GM12878 (cell line): ENCODE data around the gene DGLUCY. TPM values are rescaled to one million over a fixed set of nuclear protein-coding genes. Genes with fewer than 3 reads are reported as not detected.
"Not testable (repeated sequence)": the region's sequence is repeated elsewhere in the genome, so short reads cannot be mapped to it uniquely, and the experiment has no call there.

ENCODE experiments used
- ATAC-seq: fragments of 200-7000 bp; cut with Tn5 transposase; 3 replicates; pipeline ENCODE4 v1.9.1; 2020; ENCODE audit warnings: mild to moderate bottlenecking, moderate library complexity
- BruUV-seq: library from RNA; stranded (reverse); fragments of 400-500 nt; replicated peaks from 2 replicates; lab custom pipeline; 2021; lab: Mats Ljungman, UMichigan
- CTCF ChIA-PET: fragments of 300-600 bp; sonication (Branson Sonifier 250); formaldehyde crosslinking; extraction: SDS; loops from one replicate; lab custom pipeline; 2021; ENCODE audit warnings: inconsistent platforms; lab: Yijun Ruan, JAX
- POLR2A ChIA-PET: fragments of 350-600 bp; formaldehyde crosslinking; extraction: SDS; loops from one replicate; lab custom pipeline; 2021; ENCODE audit warnings: inconsistent platforms; lab: Charles Lee
- RAD21 ChIA-PET: fragments of 300-600 bp; sonication (Branson Sonifier 250); formaldehyde crosslinking; loops from one replicate; lab custom pipeline; 2023; ENCODE audit warnings: antibody characterized with exemption; ENCODE audit not compliant: unreplicated experiment; lab: Charles Lee
- SMC1A ChIA-PET: fragments of 300-600 bp; sonication (Branson Sonifier 250); formaldehyde crosslinking; loops from one replicate; lab custom pipeline; 2023; ENCODE audit not compliant: unreplicated experiment, uncharacterized antibody; lab: Charles Lee
- DNase-seq: peaks from one replicate; pipeline ENCODE4 v3.0.0-alpha.2; 2011; ENCODE audit warnings: low read depth, low spot score
- FAIRE-seq: peaks from 3 replicates; lab custom pipeline; 2011; peaks lifted over from hg19 to GRCh38; lab: Jason Lieb, UNC
- H2AFZ ChIP-seq: 2 replicates; pipeline ENCODE4 v1.6.0; 2011; ENCODE audit warnings: low read depth, low read length, control low read depth; ENCODE audit not compliant: control insufficient read depth
- H3K27ac ChIP-seq: 2 replicates; pipeline ENCODE4 v1.5.1; 2011; ENCODE audit warnings: control low read depth; ENCODE audit not compliant: control insufficient read depth, insufficient read depth
- H3K27me3 ChIP-seq, 2 experiments: replicated peaks in 1 of 2; 2 replicates each; pipeline versions ENCODE4 v1.6.0 to v1.6.1; 2011; ENCODE audit warnings: low read length in 1 of 2; ENCODE audit not compliant: control insufficient read depth in 2 of 2, insufficient read depth in 2 of 2
- H3K36me3 ChIP-seq, 2 experiments: 2 replicates each; pipeline ENCODE4 v1.5.1; 2011; ENCODE audit warnings: low read length in 1 of 2; ENCODE audit not compliant: control insufficient read depth in 2 of 2, insufficient read depth in 2 of 2
- H3K4me1 ChIP-seq: 2 replicates; pipeline ENCODE4 v1.6.1; 2011; ENCODE audit warnings: mild to moderate bottlenecking, low read length, moderate library complexity, mixed read lengths; ENCODE audit not compliant: control insufficient read depth, insufficient read depth
- H3K4me2 ChIP-seq: 2 replicates; pipeline ENCODE4 v1.6.0; 2011; ENCODE audit warnings: control low read depth; ENCODE audit not compliant: control insufficient read depth, insufficient read depth
- H3K4me3 ChIP-seq: fragments of 200-600 bp; sonication (generic); 2 replicates; pipeline ENCODE4 v1.5.1; 2016
- H3K79me2 ChIP-seq: 2 replicates; pipeline ENCODE4 v1.6.0; 2011; ENCODE audit warnings: low read length; ENCODE audit not compliant: control insufficient read depth, insufficient read depth
- H3K9ac ChIP-seq: 2 replicates; pipeline ENCODE4 v1.8.0; 2011; ENCODE audit warnings: low read length, control low read depth, mixed read lengths; ENCODE audit not compliant: control insufficient read depth, insufficient read depth
- H3K9me3 ChIP-seq: replicated peaks from 3 replicates; pipeline ENCODE4 v1.5.1; 2011; ENCODE audit warnings: mild to moderate bottlenecking, low read length; ENCODE audit not compliant: control insufficient read depth, insufficient read depth
- H4K20me1 ChIP-seq: 2 replicates; pipeline ENCODE4 v1.6.0; 2011; ENCODE audit not compliant: control insufficient read depth, insufficient read depth
- FOS ChIP-seq: IDR thresholded peaks from 3 replicates; pipeline ENCODE4 v1.6.1; 2011; ENCODE audit warnings: borderline replicate concordance; ENCODE audit not compliant: insufficient read length; ENCODE audit errors: extremely low read depth
- IRF4 ChIP-seq: IDR thresholded peaks from 2 replicates; pipeline ENCODE4 v1.6.1; 2011; ENCODE audit warnings: low read depth, low read length
- STAT1 ChIP-seq: fragments of 450-650 bp; conservative IDR thresholded peaks from 2 replicates; pipeline ENCODE4 v1.6.1; 2014; ENCODE audit warnings: antibody characterized with exemption, mild to moderate bottlenecking
- YY1 ChIP-seq: IDR thresholded peaks from 2 replicates; pipeline ENCODE4 v1.6.1; 2011; ENCODE audit warnings: low read depth, mild to moderate bottlenecking, low read length
- WGBS: methylation state at CpG from one replicate; pipeline ENCODE4 v1.1.6; 2016; ENCODE audit warnings: low lambda C conversion rate; ENCODE audit not compliant: insufficient replicate concordance, insufficient coverage; ENCODE audit errors: missing lambda C conversion rate; 5-methylcytosine and 5-hydroxymethylcytosine counted together
- in situ Hi-C: fragments of 300-500 bp; cut with MboI; formaldehyde crosslinking; loops from 9 replicates; pipeline ENCODE4 v1.14.3; 2018; ENCODE audit warnings: mixed read lengths
- intact Hi-C: fragments of 100-400 bp; cut with micrococcal nuclease; formaldehyde crosslinking; loops from one replicate; pipeline ENCODE4 v1.14.2; 2022; ENCODE audit not compliant: unreplicated experiment
- polyA plus RNA-seq, 11 experiments: library from polyadenylated mRNA; depleted of rRNA in 4 of 11; unstranded in 6 of 11; stranded (reverse) in 5 of 11; fragments of >200 nt; fragmentation: Nextera tagmentation in 4 of 11; fragmentation: Illumina TruSeq in 1 of 11; extraction: Ambion mirVana in 4 of 11; extraction: Trizol in 1 of 11; gene quantifications; 1 replicate in 1 of 11; 2 replicates in 10 of 11; pipeline versions ENCODE4 v1.2.1 to v1.2.3, GENCODE V29; 2011 to 2016; ENCODE audit warnings: inconsistent platforms in 2 of 11, missing spikeins in 2 of 11, low read depth in 1 of 11
- total RNA-seq, 4 experiments: library from RNA; depleted of rRNA in 3 of 4; stranded (reverse); fragments of >200 nt in 3 of 4; fragmentation: Illumina TruSeq in 1 of 4; extraction: Trizol in 1 of 4; gene quantifications; 2 replicates each; pipeline versions ENCODE4 v1.2.1 to v1.2.3, GENCODE V29; 2013 to 2021

DGLUCY gene
- total and polyA plus RNA-seq, 10 of the 15 experiments (the other 5 are each of a cell fraction or from before 2014, with no cell fraction given): 15.0 to 70.3 (median 55.1) TPM

- no peak for TF ChIP-seq FOS
- TF ChIP-seq IRF4: no peak
- TF ChIP-seq STAT1: no peak
- TF ChIP-seq YY1: no peak
- TF ChIP-seq, all 136 proteins: peak for 0
Measured at GRCh38 chr14:91225025-91225424, 111.2 kb downstream of the DGLUCY start (continued).

GRCh38 chr14:91226360-91226759 is 112.5 kb downstream of the DGLUCY start:
- H3K4me1 ChIP-seq: peaks cover 51% of the 10 kb centered on the region
- H3K9ac ChIP-seq, intact Hi-C loops, in situ Hi-C loops, H3K9me3 ChIP-seq, H3K4me3 ChIP-seq, H3K36me3 ChIP-seq, H3K27ac ChIP-seq, H3K79me2 ChIP-seq, FAIRE-seq, ATAC-seq, H3K27me3 ChIP-seq, DNase-seq, H4K20me1 ChIP-seq, BruUV-seq, H3K4me2 ChIP-seq, H2AFZ ChIP-seq: not testable (repeated sequence)
- ChIA-PET POLR2A (interaction anchor here (0.7 to 4.6 kb wide), 2 partner anchors 17 to 169 kb away, joined by 3 to 108 read pairs; partner anchors contain the start of gene GPR68), SMC1A (interaction anchor here (1.1 to 5.7 kb wide), 5 partner anchors 16 to 39 kb away, joined by 3 to 142 read pairs (median 4); partner anchors contain the start of gene GPR68), CTCF (interaction anchor here (0.9 to 4.7 kb wide), 5 partner anchors 14 to 49 kb away, joined by 3 to 59 read pairs (median 8); partner anchors contain the start of gene GPR68), RAD21 (interaction anchor here (1.6 to 5.5 kb wide), 7 partner anchors 13 to 96 kb away, joined by 3 to 90 read pairs (median 16); partner anchors contain the start of gene GPR68)
- 83% methylated on average over 4 of the region's 4 CpGs for WGBS
